MM.1S (cell line): Measurements from ENCODE around the gene NEURL1.
"Not testable (repeated sequence)": the region's sequence is repeated elsewhere in the genome, so short reads cannot be mapped to it uniquely, and the experiment has no call there.

Source experiments
- DNase-seq: peaks from one replicate; pipeline ENCODE4 v3.0.0-alpha.2; 2015
- H2AFZ ChIP-seq: fragments of 300-600 bp; sonication (generic); 2 replicates; pipeline ENCODE4 v1.6.0; 2016; ENCODE audit warnings: antibody characterized with exemption, low read length
- H3F3A ChIP-seq: fragments of 300-600 bp; sonication (generic); 2 replicates; pipeline ENCODE4 v1.6.1; 2016; ENCODE audit warnings: mild to moderate bottlenecking, antibody characterized with exemption, low read length, moderate library complexity, mixed read lengths; ENCODE audit not compliant: insufficient read depth
- H3K27ac ChIP-seq: fragments of 300-600 bp; sonication (generic); 2 replicates; pipeline ENCODE4 v1.5.1; 2016; ENCODE audit warnings: mild to moderate bottlenecking, low read length
- H3K27me3 ChIP-seq: fragments of 300-600 bp; sonication (generic); replicated peaks from 2 replicates; pipeline ENCODE4 v1.6.0; 2016; ENCODE audit warnings: low read length; ENCODE audit not compliant: insufficient read depth
- H3K36me3 ChIP-seq: fragments of 300-600 bp; sonication (generic); replicated peaks from 2 replicates; pipeline ENCODE4 v1.6.1; 2016; ENCODE audit warnings: mild to moderate bottlenecking, low read length, mixed read lengths; ENCODE audit not compliant: insufficient read depth
- H3K4me1 ChIP-seq: fragments of 300-600 bp; sonication (generic); 2 replicates; pipeline ENCODE4 v1.6.1; 2016; ENCODE audit warnings: low read length, mixed read lengths
- H3K4me2 ChIP-seq: fragments of 300-600 bp; sonication (generic); 2 replicates; pipeline ENCODE4 v1.6.0; 2016; ENCODE audit warnings: low read depth, low read length
- H3K4me3 ChIP-seq: fragments of 300-600 bp; sonication (generic); 2 replicates; pipeline ENCODE4 v1.5.1; 2016; ENCODE audit warnings: low read length, mixed read lengths
- H3K79me2 ChIP-seq: fragments of 300-600 bp; sonication (generic); 2 replicates; pipeline ENCODE4 v1.6.1; 2016; ENCODE audit warnings: mixed run types, low read length, mixed read lengths
- H3K9ac ChIP-seq: fragments of 300-600 bp; sonication (generic); 2 replicates; pipeline ENCODE4 v1.6.1; 2016; ENCODE audit warnings: low read length, mixed read lengths
- H3K9me2 ChIP-seq: fragments of 300-600 bp; sonication (generic); replicated peaks from 2 replicates; pipeline ENCODE4 v1.6.1; 2016; ENCODE audit warnings: mild to moderate bottlenecking, low read length, mixed read lengths; ENCODE audit not compliant: insufficient read depth
- H3K9me3 ChIP-seq: fragments of 300-600 bp; sonication (generic); replicated peaks from 2 replicates; pipeline ENCODE4 v1.6.1; 2016; ENCODE audit warnings: mild to moderate bottlenecking, low read length, mixed read lengths; ENCODE audit not compliant: insufficient read depth
- H4K20me1 ChIP-seq: fragments of 300-600 bp; sonication (generic); 2 replicates; pipeline ENCODE4 v1.6.1; 2016; ENCODE audit warnings: mild to moderate bottlenecking, low read length, moderate library complexity, mixed read lengths; ENCODE audit not compliant: insufficient read depth
- EZH2 ChIP-seq: fragments of 300-600 bp; sonication (generic); optimal IDR thresholded peaks from 2 replicates; pipeline ENCODE3; 2017; ENCODE audit warnings: low read depth, mild to moderate bottlenecking, antibody characterized with exemption, low read length, mixed read lengths
- EZH2phosphoT487 ChIP-seq: fragments of 300-600 bp; sonication (generic); IDR thresholded peaks from 2 replicates; pipeline ENCODE4 v1.6.1; 2018; ENCODE audit warnings: antibody characterized with exemption, low read length
- TF ChIP-seq, protein P1 (sequence below): fragments of 300-600 bp; sonication (generic); IDR thresholded peaks from 2 replicates; pipeline ENCODE4 v1.5.1; 2016; ENCODE audit warnings: antibody characterized with exemption, low read length, mixed read lengths

Gene NEURL1

GRCh38 chr10:103480521-103480920 lies 13.0 kb upstream of the NEURL1 start:
- Histone ChIP-seq H3K4me3 (no peak overlapping the region), H2AFZ (no peak overlapping the region), H3F3A (peaks cover 2% of the 10 kb centered on the region; the same call in 1 of the 2 replicates), H3K4me1 (peaks cover 9% of the 10 kb centered on the region), H3K27me3 (no peaks in the 10 kb centered on the region), H3K27ac (no peak overlapping the region), H4K20me1 (no peaks in the 10 kb centered on the region), H3K9me3 (no peaks in the 10 kb centered on the region), H3K36me3 (no peaks in the 10 kb centered on the region), H3K79me2 (no peaks in the 10 kb centered on the region), H3K9me2 (no peaks in the 10 kb centered on the region), H3K9ac (no peak overlapping the region), H3K4me2 (no peak overlapping the region)
- DNase-seq = no peak
- TF ChIP-seq EZH2 (no peak), EZH2phosphoT487 (no peak)
- TF ChIP-seq, protein P1, sequence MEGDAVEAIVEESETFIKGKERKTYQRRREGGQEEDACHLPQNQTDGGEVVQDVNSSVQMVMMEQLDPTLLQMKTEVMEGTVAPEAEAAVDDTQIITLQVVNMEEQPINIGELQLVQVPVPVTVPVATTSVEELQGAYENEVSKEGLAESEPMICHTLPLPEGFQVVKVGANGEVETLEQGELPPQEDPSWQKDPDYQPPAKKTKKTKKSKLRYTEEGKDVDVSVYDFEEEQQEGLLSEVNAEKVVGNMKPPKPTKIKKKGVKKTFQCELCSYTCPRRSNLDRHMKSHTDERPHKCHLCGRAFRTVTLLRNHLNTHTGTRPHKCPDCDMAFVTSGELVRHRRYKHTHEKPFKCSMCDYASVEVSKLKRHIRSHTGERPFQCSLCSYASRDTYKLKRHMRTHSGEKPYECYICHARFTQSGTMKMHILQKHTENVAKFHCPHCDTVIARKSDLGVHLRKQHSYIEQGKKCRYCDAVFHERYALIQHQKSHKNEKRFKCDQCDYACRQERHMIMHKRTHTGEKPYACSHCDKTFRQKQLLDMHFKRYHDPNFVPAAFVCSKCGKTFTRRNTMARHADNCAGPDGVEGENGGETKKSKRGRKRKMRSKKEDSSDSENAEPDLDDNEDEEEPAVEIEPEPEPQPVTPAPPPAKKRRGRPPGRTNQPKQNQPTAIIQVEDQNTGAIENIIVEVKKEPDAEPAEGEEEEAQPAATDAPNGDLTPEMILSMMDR = no peak

- DNase-seq = peak; percentile 81
- no peak overlapping the region for H3K4me3 ChIP-seq
- no peak overlapping the region for H3K4me2 ChIP-seq
- H3K79me2 ChIP-seq = no peaks in the 10 kb centered on the region
- H3K9ac ChIP-seq = no peak overlapping the region
- no peaks in the 10 kb centered on the region for H3K36me3 ChIP-seq
- no peak overlapping the region for H2AFZ ChIP-seq
- no peaks in the 10 kb centered on the region for H4K20me1 ChIP-seq
- H3K9me2 ChIP-seq = no peaks in the 10 kb centered on the region
- H3F3A ChIP-seq = peaks cover 11% of the 10 kb centered on the region
- no peak overlapping the region for H3K27ac ChIP-seq
- TF ChIP-seq, protein P1 = peak; percentile 75
- no peak for TF ChIP-seq EZH2
- TF ChIP-seq EZH2phosphoT487 = no peak
- peaks cover 3% of the 10 kb centered on the region; the same call in 1 of the 2 replicates for H3K4me1 ChIP-seq
- H3K27me3 ChIP-seq = no peaks in the 10 kb centered on the region
- H3K9me3 ChIP-seq = no peaks in the 10 kb centered on the region
Observed at GRCh38 chr10:103481974-103482531, 11.5 kb upstream of the NEURL1 start.

DNA sequence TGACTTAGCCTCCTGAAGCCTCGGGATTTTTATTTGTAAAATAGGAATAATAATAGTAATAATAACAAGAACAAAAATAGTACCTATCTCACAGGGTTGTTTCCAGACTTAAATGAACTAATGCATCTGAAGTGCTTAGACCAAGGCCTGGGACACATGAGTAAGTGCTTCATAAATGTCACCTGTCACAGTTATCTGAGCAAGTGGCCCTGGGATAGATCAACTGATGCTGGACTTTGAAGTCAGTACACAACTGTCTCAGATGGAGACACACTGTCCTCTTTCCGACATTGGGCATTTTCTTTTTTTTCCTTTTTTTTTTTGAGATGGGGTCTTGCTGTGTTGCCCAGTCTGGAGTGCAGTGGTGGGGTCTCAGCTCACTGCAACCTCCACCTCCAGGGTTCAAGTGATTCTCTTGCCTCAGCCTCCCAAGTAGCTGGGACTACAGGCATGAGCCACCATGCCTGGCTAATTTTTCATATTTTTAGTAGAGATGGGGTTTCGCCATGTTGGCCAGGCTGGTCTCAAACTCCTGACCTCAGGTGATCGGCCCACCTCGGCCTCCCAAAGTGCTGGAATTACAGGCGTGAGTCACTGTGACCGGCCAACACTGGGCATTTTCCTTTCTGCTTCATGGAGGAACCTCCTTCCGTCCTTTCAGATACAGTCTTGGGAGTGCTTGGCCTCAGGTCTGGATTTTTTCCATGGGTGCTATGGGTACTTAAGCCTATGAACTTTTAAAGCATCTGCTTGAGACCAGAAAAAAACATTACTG lies 6.7 kb upstream of the NEURL1 start:
- not testable (repeated sequence) for DNase-seq, H3K27me3 ChIP-seq, H4K20me1 ChIP-seq, H3K79me2 ChIP-seq, H3K9me2 ChIP-seq, H2AFZ ChIP-seq, H3K4me2 ChIP-seq, H3K9ac ChIP-seq, H3K9me3 ChIP-seq, H3K4me3 ChIP-seq, H3K36me3 ChIP-seq
- H3K27ac ChIP-seq = 0 out of 2 replicates have a peak overlapping the region, but pooled peaks have one; percentile 42
- H3K4me1 ChIP-seq = peaks cover 18% of the 10 kb centered on the region
- peaks cover 22% of the 10 kb centered on the region for H3F3A ChIP-seq

GRCh38 chr10:103487410-103487708 lies 6.1 kb upstream of the NEURL1 start:
- DNase-seq = no peak
- Histone ChIP-seq H3K4me3 (no peak overlapping the region), H3K9me3 (no peaks in the 10 kb centered on the region), H3K4me1 (peaks cover 23% of the 10 kb centered on the region), H3F3A (peaks cover 26% of the 10 kb centered on the region), H3K27me3 (no peaks in the 10 kb centered on the region), H2AFZ (no peak overlapping the region), H3K9ac (no peak overlapping the region), H3K4me2 (no peak overlapping the region), H3K79me2 (no peaks in the 10 kb centered on the region), H4K20me1 (no peaks in the 10 kb centered on the region), H3K9me2 (no peaks in the 10 kb centered on the region), H3K27ac (no peak overlapping the region), H3K36me3 (no peaks in the 10 kb centered on the region)
- TF ChIP-seq, protein P1 = no peak
- TF ChIP-seq EZH2 (no peak), EZH2phosphoT487 (no peak)
